GM18951 (cell line): ENCODE measurements around the gene RASSF4.

Experiments
- POLR2A ChIP-seq: IDR thresholded peaks from 4 replicates; pipeline ENCODE4 v1.6.1; 2011; ENCODE audit warnings: mild to moderate bottlenecking; ENCODE audit not compliant: insufficient read length, insufficient read depth; ENCODE audit errors: extremely low read depth
- in situ Hi-C: fragments of 300-500 bp; cut with MboI; formaldehyde crosslinking; loops from one replicate; pipeline ENCODE4 v1.12.0; 2022; ENCODE audit warnings: low sequenced_read_pairs, mixed read lengths, inconsistent platforms; ENCODE audit not compliant: unreplicated experiment

The RASSF4 gene

DNA sequence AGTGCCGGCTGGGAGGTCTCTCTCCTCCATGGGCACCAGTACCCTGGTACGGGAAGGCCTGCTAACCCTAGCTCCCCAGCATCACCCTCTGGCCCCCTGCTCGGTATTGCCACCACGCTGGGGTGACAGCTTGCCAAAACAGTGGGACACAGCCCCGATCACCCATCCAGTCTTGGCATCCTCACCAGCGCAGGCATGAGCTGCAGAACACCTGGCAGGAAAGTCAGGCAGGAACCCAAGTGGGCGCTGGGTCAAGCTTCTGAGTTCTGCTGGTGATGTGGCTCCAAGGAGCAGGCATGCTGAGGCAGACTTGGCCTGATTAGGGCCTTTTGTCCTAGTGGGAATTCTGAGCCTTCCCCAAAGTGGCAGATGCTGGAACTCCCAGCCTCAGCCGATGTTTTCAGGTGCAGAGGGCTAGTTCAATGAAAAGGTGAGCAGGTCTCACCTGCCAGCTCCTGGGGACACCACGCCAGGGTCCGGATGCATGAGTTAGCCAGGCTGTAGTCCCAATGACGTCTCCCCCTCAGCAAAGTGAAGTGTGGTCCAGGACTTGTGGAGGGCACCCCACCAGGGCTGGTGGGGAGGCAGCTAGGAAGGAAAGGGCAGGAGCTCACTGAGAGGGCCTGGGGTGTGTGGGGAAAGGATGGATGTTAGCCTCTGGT lies 32.6 kb downstream of the RASSF4 start:
- in situ Hi-C loops = no loop called here

DNA sequence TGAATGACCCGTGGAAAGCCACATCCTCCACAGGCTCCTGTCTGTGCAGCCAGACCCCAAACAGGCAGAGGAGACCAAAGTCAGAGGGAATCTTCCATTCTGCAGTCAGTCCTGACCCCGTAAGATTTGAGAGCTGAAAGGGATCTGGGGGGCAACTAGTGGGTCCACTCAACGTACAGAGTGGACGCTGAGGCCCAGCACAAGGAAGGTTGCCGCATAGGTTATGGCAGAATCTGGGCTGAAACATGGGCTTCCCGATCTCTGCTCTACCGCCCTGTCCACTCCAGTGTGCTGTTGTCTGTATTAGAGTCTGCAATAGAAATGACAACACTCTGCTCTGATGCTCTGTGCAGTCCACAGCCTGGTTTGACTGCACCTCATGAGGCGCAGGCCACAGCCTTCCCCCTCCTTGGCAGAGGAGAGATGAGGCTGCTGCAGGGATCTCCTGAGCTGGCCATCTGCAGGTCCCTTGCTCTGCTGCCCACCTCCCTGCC lies 33.2 kb downstream of the RASSF4 start:
- no peak for TF ChIP-seq POLR2A
- in situ Hi-C loops = no loop called here

More for the DNA sequence above, 32.6 kb downstream of the RASSF4 start:
- TF ChIP-seq POLR2A = no peak

DNA sequence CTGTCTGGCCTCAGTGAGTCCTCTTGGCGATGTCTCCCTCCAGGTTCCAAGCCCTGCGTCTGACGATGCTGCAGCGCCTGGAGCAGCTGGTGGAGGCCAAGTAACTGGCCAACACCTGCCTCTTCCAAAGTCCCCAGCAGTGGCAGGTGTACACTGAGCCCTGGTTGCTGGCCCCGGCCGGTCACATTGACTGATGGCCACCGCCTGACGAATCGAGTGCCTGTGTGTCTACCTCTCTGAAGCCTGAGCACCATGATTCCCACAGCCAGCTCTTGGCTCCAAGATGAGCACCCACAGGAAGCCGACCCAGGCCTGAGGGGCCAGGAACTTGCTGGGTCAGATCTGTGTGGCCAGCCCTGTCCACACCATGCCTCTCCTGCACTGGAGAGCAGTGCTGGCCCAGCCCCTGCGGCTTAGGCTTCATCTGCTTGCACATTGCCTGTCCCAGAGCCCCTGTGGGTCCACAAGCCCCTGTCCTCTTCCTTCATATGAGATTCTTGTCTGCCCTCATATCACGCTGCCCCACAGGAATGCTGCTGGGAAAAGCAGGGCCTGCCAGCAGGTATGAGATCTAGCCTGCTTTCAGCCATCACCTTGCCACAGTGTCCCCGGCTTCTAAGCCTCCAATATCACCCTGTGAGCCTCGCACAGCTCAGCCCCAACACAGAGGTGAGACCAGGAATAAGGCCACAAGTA lies 33.8 kb downstream of the RASSF4 start:
- TF ChIP-seq POLR2A = no peak
- in situ Hi-C loops = no loop called here

DNA sequence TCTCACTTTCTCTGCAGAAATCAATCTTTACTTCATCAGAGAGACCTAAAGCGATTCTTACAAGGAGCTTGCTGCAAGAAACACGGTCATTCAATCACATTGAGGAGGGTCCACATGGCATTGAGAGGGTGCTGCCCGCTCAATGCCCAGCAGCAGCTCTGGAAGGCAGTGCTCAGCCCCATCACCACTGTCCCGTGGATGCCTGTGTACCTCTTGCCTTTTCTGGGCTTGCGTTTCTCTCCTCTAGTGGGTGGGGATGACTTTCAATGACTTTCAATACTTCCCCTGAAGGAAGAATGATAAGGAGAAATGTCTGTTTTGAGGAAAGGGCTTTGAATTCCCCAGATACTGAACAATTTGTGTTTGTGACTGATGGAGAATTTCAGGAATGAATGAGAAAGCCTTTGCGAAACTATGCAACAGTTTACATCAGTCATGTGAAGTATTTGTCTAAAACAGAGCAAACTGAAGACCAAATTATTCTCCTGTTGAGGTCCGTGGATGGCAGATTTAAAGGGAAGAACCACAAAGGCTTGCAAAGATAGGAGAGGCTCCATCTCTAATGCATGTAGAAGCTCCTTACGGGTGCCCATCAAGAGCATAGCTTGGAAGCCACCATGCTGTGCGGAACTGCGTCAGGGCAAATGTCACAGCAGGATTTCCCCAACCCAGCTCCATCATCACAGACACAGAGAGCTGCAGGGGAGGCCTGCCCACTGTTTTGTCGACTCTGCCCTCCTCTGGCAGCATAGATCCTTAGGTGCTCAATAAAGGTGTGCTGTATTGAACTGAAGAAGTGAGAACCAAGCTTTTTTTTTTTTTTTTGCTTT lies 34.5 kb downstream of the RASSF4 start:
- in situ Hi-C loops = no loop called here
- no peak for TF ChIP-seq POLR2A

DNA sequence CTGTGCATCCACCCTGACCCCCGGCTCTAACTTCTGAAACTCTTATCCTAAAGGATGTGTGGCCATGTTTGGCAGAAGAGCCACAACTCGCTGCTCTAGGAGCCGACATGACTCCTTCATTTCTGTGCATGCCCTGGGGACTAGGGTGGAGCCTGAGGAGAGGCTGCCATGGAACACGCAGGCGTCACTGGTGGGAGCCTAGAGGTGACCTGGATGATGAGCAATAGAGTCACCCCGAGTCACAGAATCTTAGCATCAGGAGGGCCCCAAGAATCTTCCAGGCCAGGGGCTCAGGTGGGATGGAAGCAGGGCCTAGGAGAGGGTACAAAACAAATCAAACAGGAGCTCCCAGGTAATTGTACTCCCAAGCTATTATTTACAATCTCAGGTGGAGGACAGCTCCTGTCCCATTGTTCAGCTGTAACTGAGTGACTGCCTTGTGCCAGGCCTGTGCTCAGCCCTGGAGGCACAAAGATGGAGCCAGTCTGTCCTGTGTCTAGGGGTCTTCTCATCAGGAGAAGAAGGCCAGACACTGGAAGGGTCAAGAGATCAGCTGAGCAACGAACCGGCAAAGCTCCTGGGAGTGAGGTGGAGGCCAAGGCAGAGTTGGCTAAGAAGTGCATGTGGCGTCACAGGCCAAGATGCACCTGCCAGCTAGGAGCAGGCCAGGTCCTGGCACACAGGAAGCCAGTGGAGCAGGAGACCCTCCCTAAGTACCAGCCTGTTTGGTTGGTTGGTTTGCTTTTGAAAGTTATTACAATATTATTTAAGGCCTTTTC lies 35.3 kb downstream of the RASSF4 start:
- in situ Hi-C loops = no loop called here
- TF ChIP-seq POLR2A = no peak

DNA sequence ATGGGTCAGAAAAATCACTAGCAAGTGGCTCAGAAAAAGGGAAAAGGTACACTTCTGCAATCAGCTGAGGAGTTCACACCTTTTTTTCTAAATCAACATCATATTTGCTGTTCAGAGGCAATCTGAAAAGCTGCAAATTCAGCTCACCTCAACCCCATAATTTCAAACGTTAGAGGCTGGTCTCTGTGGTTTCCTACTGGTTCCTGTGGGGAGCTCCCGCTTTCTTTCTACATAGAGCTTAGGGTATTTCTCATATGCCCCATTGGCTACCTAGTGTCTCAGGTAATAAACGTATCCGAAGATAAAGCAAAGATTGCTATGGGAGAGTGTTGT lies 35.9 kb downstream of the RASSF4 start:
- TF ChIP-seq POLR2A = no peak
- in situ Hi-C loops = no loop called here

DNA sequence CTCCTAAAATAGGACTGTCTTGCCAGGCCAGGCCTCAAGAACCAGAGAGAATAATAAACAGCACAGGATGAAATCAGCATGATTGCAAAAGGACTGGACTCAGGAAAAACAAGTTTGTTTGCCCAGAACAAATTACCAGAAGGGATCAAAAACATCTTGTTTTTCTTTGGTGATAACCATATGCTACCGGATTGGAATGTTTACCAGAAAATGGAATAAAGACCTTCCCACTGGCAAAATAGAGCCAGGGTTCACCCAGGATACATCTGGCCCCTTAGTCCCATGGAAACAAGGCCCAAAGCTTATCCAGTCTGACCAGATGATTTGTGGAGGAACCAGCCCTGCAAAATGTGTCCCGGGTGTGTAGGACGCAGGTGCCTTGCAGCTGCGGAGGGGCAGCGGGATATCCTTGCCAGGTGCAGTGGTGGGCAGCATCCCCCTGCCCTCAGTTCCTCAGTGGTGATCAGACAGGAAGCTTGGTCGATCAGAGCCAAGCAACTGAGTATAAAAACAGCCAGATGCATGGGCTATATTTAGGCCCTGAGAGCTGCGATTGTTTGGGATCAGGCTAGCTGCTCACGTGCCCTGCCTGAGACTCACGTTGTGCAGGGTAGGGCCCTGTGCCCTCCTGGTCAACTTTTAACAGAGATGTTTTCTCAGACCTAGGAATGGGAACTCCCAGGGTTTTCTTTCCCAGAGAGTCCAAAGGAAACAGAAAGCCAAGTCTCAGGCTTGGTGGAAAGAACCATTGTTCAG lies 36.5 kb downstream of the RASSF4 start:
- in situ Hi-C loops = no loop called here

DNA sequence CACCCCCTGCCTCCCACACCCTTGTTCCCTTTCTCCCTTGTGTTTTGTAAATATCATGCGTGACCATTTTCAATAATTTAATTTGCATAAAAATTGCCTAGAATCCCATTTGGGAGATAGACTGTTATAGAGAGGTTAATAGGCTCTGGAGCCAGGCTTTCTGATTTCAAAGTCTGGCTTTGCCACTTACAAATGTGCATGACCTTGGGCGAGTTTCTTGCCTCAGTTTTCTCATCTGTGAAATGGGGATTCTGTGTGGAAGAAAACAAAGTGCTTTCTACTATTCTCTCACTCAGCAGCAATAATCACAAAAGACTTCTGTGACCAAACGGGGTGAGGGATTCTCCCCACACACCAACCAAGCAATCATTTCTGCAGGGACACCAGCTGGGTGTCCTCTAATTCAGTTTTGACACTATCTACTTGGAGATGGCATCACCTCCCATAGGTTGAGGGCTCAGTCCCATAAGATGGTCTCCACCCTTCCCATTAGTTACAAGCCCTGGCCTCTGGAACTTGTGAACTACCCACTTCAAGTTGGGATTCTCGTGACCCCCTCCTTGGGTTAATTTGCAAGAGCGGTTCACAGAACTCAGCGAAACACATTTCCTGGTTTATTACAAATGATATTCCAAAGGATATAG lies 37.6 kb downstream of the RASSF4 start:
- TF ChIP-seq POLR2A = no peak
- in situ Hi-C loops = no loop called here

More for the DNA sequence above, 36.5 kb downstream of the RASSF4 start:
- no peak for TF ChIP-seq POLR2A

- in situ Hi-C loops = no loop called here
- no peak for TF ChIP-seq POLR2A
Measured at GRCh38 chr10:44998146-44998631, 38.6 kb downstream of the RASSF4 start.

- in situ Hi-C loops = no loop called here
Measured at GRCh38 chr10:45000138-45000751, 40.6 kb downstream of the RASSF4 start.

DNA sequence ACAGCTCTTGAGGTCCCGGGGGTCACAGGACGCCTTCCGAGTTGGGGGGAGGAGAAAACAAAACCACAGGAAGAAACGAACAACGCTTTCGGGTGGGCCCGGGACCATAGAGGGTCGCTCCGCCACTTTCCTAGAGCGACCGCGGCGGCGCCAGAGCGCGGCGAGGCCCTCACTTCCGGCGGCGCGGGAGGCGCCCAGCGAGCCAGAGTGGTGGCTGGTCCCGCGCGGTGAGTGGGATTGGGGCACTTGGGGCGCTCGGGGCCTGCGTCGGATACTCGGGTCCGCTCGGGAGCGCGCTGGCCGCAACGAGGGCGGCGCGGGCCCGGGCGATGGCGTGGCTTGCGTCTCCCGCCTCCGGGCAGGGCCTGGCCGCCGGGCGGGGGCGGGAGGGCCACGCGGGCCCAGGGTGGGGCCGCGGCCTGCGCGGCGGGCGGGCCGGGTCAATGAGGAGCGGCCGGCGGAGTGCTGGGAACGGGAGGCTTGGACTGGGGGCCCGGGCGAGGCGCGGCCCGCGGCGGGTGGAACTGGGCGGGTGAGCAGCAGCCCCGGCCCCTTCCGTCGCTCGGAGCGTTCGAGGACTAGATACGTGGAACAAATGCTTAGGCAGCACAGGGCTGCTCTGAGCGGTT lies 41.3 kb downstream of the RASSF4 start, which contains the start of gene ZNF22:
ZNF22 (plus strand) TSS at position 172 of the 629 bp plus-strand sequence. CDS start 2,446 bp downstream, outside the sequence.
- peak; percentile 83 for TF ChIP-seq POLR2A

More at GRCh38 chr10:45000138-45000751, 40.6 kb downstream of the RASSF4 start:
- no peak for TF ChIP-seq POLR2A

More for the DNA sequence above, 41.3 kb downstream of the RASSF4 start, which contains the start of gene ZNF22:
- in situ Hi-C loops = no loop called here
